Measurements from ENCODE around the gene TMEM139. TPM values are rescaled to one million over a fixed set of nuclear protein-coding genes. Genes with fewer than 3 reads are reported as not detected.

The TMEM139 gene
- polyA plus RNA-seq, 1 of the 3 experiments (the other 2 are of a cell fraction), result 0.05 TPM

- H3K27me3 ChIP-seq (ENCODE audit: insufficient read depth), result no peaks in the 10 kb centered on the region
- H3K4me2 ChIP-seq, result no peak overlapping the region
- H3K36me3 ChIP-seq (replicated peaks in 1 of 2; ENCODE audit: control insufficient read depth in 1 of 2, insufficient read depth in 2 of 2, low read length in 1 of 2), result no peaks in the 10 kb centered on the region
- no peak overlapping the region for H3K9ac ChIP-seq
- H3K79me2 ChIP-seq (ENCODE audit: insufficient read depth), result no peaks in the 10 kb centered on the region
- H3K9me2 ChIP-seq, result no peaks in the 10 kb centered on the region
- DNase-seq, result no peak
- no peak for TF ChIP-seq SIN3A (IDR thresholded peaks at IDR 0.05; ENCODE audit: borderline replicate concordance, low read depth, low read length)
- no peak for TF ChIP-seq MEF2A (IDR thresholded peaks at IDR 0.05; ENCODE audit: borderline replicate concordance, low read depth)
- no peak for TF ChIP-seq PBX3 (IDR thresholded peaks at IDR 0.05)
- TF ChIP-seq NRF1 (IDR thresholded peaks at IDR 0.05; ENCODE audit: low read depth, low read length), result no peak
- TF ChIP-seq MAX (IDR thresholded peaks at IDR 0.05; ENCODE audit: low read depth), result no peak
- TF ChIP-seq TCF12 (IDR thresholded peaks at IDR 0.05), result no peak
- no peak for TF ChIP-seq GABPA (IDR thresholded peaks at IDR 0.05; ENCODE audit: low read depth)
- TF ChIP-seq JUND (IDR thresholded peaks at IDR 0.05), result no peak
- TF ChIP-seq TEAD4 (IDR thresholded peaks at IDR 0.05; ENCODE audit: borderline replicate concordance, insufficient read depth), result no peak
- TF ChIP-seq CHD2 (IDR thresholded peaks at IDR 0.05; ENCODE audit: low read length, partially characterized antibody), result no peak
- no peaks in the 10 kb centered on the region for H3F3A ChIP-seq (replicated peaks; ENCODE audit: insufficient read depth)
- peaks cover 0 to 3% of the 10 kb centered on the region in 2 experiments; a peak in 1 of 4 replicates for H3K4me1 ChIP-seq (ENCODE audit: control insufficient read depth in 1 of 2, insufficient read depth in 2 of 2, low read depth in 1 of 2, low read length in 1 of 2)
- H3K4me3 ChIP-seq (ENCODE audit: low read depth in 2 of 2, low read length in 1 of 2), result no peak overlapping the region
- POLR2A ChIA-PET, result no interaction called here
- peaks cover 6% of the 10 kb centered on the region; the same call in 1 of the 2 replicates for H3K9me3 ChIP-seq
- no peak overlapping the region for H2AFZ ChIP-seq (ENCODE audit: low read depth)
- no peak overlapping the region for H3K27ac ChIP-seq (ENCODE audit: low read depth in 2 of 2, low read length in 1 of 2)
- WGBS (ENCODE audit: low lambda C conversion rate), result 52% methylated on average over 2 of the region's 2 CpGs
- CTCF ChIA-PET, result interaction anchor here (0.8 to 5.0 kb wide), 6 partner anchors 9 to 168 kb away, joined by 3 to 33 read pairs (median 4); no protein-coding TSS in a partner anchor
- no peaks in the 10 kb centered on the region for H4K20me1 ChIP-seq (ENCODE audit: insufficient read depth)
Measured at GRCh38 chr7:143248761-143249354, 35.9 kb upstream of the TMEM139 start.

DNA sequence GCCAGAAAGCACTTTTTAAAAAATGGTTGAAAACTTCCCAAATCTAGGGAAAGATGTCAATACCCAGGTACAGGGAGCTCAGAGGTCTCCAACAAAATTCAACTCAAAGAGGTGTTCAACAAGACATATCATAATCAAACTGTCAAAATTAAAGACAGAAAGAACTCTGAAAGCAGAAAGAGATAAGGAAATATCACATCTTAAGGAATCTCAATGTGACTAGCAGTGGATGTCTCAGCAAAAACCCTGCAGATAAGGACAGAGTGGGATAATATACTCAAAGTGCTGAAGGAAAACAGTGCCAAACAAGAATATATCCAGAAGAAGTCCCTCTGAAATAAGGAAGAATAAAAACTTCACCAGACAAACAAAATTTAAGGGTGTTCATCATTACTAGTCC is 34.6 kb upstream of the TMEM139 start:
- no peak overlapping the region for H2AFZ ChIP-seq (ENCODE audit: low read depth)
- H3F3A ChIP-seq (replicated peaks; ENCODE audit: insufficient read depth), result no peaks in the 10 kb centered on the region
- no peaks in the 10 kb centered on the region for H4K20me1 ChIP-seq (ENCODE audit: insufficient read depth)
- peaks cover 0 to 1% of the 10 kb centered on the region in 2 experiments; a peak in 1 of 4 replicates for H3K4me1 ChIP-seq (ENCODE audit: control insufficient read depth in 1 of 2, insufficient read depth in 2 of 2, low read depth in 1 of 2, low read length in 1 of 2)
- POLR2A ChIA-PET, result no interaction called here
- H3K27ac ChIP-seq (ENCODE audit: low read depth in 2 of 2, low read length in 1 of 2), result no peak overlapping the region
- no peak for DNase-seq
- CTCF ChIA-PET, result interaction anchor here (0.7 to 5.0 kb wide), 8 partner anchors 9 to 167 kb away, joined by 3 to 33 read pairs (median 4); no protein-coding TSS in a partner anchor
- TF ChIP-seq GATA2 (CRISPR knock-in tag; IDR thresholded peaks at IDR 0.05) (no peak), MEF2A (IDR thresholded peaks at IDR 0.05; ENCODE audit: borderline replicate concordance, low read depth) (no peak), NRF1 (IDR thresholded peaks at IDR 0.05; ENCODE audit: low read depth, low read length) (no peak), GABPA (IDR thresholded peaks at IDR 0.05; ENCODE audit: low read depth) (no peak)
- no peak overlapping the region for H3K4me3 ChIP-seq (ENCODE audit: low read depth in 2 of 2, low read length in 1 of 2)
- H3K27me3 ChIP-seq (ENCODE audit: insufficient read depth), result no peaks in the 10 kb centered on the region
- no peak overlapping the region for H3K4me2 ChIP-seq
- H3K36me3 ChIP-seq (replicated peaks in 1 of 2; ENCODE audit: control insufficient read depth in 1 of 2, insufficient read depth in 2 of 2, low read length in 1 of 2), result no peaks in the 10 kb centered on the region
- H3K9me3 ChIP-seq, result peaks cover 11% of the 10 kb centered on the region; the same call in 1 of the 2 replicates
- no peaks in the 10 kb centered on the region for H3K79me2 ChIP-seq (ENCODE audit: insufficient read depth)
- H3K9ac ChIP-seq, result no peak overlapping the region
- no peaks in the 10 kb centered on the region for H3K9me2 ChIP-seq
